Spinal cord (tissue), 10 donors: ENCODE measurements around the gene WBP1. TPM values are rescaled to one million over a fixed set of nuclear protein-coding genes. Genes with fewer than 3 reads are reported as not detected.
"Not testable (repeated sequence)": the region's sequence is repeated elsewhere in the genome, so short reads cannot be mapped to it uniquely, and the experiment has no call there.

ENCODE experiments used
- DNase-seq, 6 donors: peaks; one replicate each; pipeline versions ENCODE4 v3.0.0 to v3.0.0-alpha.2; 2013 to 2015; ENCODE audit warnings: low spot score in 6 of 6, low read depth in 4 of 6
- H3K27ac ChIP-seq: one replicate; pipeline ENCODE4 v1.5.1; 2013; ENCODE audit warnings: low read depth, low read length, control low read depth
- H3K27me3 ChIP-seq: one replicate; pipeline ENCODE4 v1.6.1; 2013; ENCODE audit warnings: low read length; ENCODE audit not compliant: control insufficient read depth, insufficient read depth
- H3K36me3 ChIP-seq: one replicate; pipeline ENCODE4 v1.6.1; 2013; ENCODE audit warnings: low read length; ENCODE audit not compliant: control insufficient read depth, insufficient read depth
- H3K4me1 ChIP-seq: one replicate; pipeline ENCODE4 v1.6.1; 2013; ENCODE audit warnings: low read length; ENCODE audit not compliant: control insufficient read depth, insufficient read depth
- H3K4me3 ChIP-seq: one replicate; pipeline ENCODE4 v1.5.1; 2013; ENCODE audit warnings: low read depth, low read length, control low read depth
- H3K9me3 ChIP-seq: one replicate; pipeline ENCODE4 v1.6.1; 2013; ENCODE audit warnings: low read length; ENCODE audit not compliant: control insufficient read depth, insufficient read depth
- WGBS: methylation state at CpG from one replicate; pipeline ENCODE4 v1.1.5; 2013; ENCODE audit warnings: missing lambda C conversion rate; ENCODE audit not compliant: insufficient coverage; 5-methylcytosine and 5-hydroxymethylcytosine counted together
- polyA plus RNA-seq, 2 donors: library from polyadenylated mRNA; unstranded; fragments of 120-200 nt; gene quantifications; one replicate each; pipeline ENCODE4 v1.2.1, GENCODE V29; 2013; ENCODE audit not compliant: insufficient read length in 2 of 2
- total RNA-seq, 2 donors: library from RNA; depleted of rRNA in 1 of 2; stranded (reverse); fragments of 120-200 nt in 1 of 2; fragments of >200 nt in 1 of 2; gene quantifications; one replicate each; pipeline versions ENCODE4 v1.2.3 to v1.2.4, GENCODE V29; 2013 to 2014
- donor health status: healthy.

WBP1 gene
- total and polyA plus RNA-seq, 4 donors = 25.8 to 140 (median 98.2) TPM

DNA sequence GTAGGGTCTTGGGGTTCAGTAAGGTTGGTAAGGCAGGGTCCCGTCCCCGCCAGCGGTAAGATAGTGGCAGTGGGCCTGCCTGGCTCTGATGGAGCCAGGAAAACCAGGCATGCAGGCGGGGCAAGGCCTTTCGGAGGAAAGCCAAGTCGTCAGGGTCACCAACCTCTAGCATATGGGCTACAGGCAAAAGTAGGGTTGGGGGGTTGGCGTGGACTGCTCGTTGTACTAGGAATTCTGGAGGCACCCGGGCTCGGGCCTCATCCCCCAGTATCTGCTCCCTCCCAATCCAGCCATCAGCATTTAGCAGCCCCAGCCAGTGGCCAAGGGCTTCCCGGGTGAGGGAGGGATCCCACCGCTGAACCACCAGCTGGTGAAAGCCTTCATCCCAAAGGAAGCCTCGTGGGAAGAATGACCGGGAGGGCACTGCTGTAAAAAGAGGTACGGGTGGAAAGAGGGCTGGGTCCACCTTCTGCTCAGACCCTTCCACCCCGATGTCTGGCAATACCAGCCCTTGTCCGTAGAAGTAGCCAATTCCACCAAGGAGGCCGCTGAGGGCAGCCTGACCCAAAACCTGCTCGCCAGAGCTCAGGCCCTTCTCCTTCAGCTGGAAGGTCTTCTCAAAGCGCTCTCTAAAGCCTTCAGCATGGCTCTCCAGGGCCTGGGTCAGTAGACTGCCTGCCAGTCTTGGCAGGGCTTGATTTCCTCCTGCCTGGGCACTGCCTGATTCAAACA is 4.0 kb downstream of the WBP1 start:
- no peaks in the 10 kb centered on the region for H3K27me3 ChIP-seq
- no peaks in the 10 kb centered on the region for H3K9me3 ChIP-seq
- no peak overlapping the region for H3K27ac ChIP-seq
- 96% methylated on average over 9 of the region's 20 CpGs for WGBS
- DNase-seq = no peak
- H3K4me3 ChIP-seq = no peak overlapping the region
- H3K4me1 ChIP-seq = peaks cover 27% of the 10 kb centered on the region
- peaks cover 25% of the 10 kb centered on the region for H3K36me3 ChIP-seq

DNA sequence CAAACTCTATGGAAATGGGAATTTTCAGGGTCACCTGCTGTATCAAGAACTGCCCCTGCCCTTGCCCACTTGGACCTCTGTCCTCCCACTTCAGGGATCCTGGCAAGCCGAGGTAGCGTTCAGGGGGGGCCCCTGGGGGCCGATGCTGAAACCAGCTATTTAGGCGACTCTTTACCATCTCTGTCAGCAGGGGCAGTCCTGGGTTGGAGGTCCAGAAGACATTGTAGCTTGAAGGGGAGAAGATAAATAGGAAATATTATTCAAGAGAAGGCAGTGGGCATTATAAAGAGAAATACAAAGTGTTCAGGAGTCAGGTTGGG is 4.5 kb downstream of the WBP1 start:
- 81% methylated on average over 4 of the region's 4 CpGs for WGBS
- no peak for DNase-seq
- H3K4me3 ChIP-seq = no peak overlapping the region
- H3K36me3 ChIP-seq = peaks cover 25% of the 10 kb centered on the region
- no peaks in the 10 kb centered on the region for H3K27me3 ChIP-seq
- H3K9me3 ChIP-seq = no peaks in the 10 kb centered on the region
- H3K27ac ChIP-seq = no peak overlapping the region
- H3K4me1 ChIP-seq = peaks cover 23% of the 10 kb centered on the region

GRCh38 chr2:74464406-74464805 is 6.2 kb downstream of the WBP1 start:
- H3K27ac ChIP-seq = no peak overlapping the region
- H3K36me3 ChIP-seq = peaks cover 25% of the 10 kb centered on the region
- WGBS = 10% methylated on average over 11 of the region's 13 CpGs
- no peaks in the 10 kb centered on the region for H3K9me3 ChIP-seq
- no peak for DNase-seq
- no peaks in the 10 kb centered on the region for H3K27me3 ChIP-seq
- peaks cover 15% of the 10 kb centered on the region for H3K4me1 ChIP-seq
- peak overlapping the region; percentile 81 for H3K4me3 ChIP-seq

GRCh38 chr2:74470742-74471141 is 12.5 kb downstream of the WBP1 start:
- not testable (repeated sequence) for DNase-seq, H3K4me3 ChIP-seq, H3K27me3 ChIP-seq, H3K9me3 ChIP-seq, H3K27ac ChIP-seq
- H3K36me3 ChIP-seq = peaks cover 30% of the 10 kb centered on the region
- H3K4me1 ChIP-seq = peaks cover 26% of the 10 kb centered on the region
- 98% methylated on average over 9 of the region's 12 CpGs for WGBS

DNA sequence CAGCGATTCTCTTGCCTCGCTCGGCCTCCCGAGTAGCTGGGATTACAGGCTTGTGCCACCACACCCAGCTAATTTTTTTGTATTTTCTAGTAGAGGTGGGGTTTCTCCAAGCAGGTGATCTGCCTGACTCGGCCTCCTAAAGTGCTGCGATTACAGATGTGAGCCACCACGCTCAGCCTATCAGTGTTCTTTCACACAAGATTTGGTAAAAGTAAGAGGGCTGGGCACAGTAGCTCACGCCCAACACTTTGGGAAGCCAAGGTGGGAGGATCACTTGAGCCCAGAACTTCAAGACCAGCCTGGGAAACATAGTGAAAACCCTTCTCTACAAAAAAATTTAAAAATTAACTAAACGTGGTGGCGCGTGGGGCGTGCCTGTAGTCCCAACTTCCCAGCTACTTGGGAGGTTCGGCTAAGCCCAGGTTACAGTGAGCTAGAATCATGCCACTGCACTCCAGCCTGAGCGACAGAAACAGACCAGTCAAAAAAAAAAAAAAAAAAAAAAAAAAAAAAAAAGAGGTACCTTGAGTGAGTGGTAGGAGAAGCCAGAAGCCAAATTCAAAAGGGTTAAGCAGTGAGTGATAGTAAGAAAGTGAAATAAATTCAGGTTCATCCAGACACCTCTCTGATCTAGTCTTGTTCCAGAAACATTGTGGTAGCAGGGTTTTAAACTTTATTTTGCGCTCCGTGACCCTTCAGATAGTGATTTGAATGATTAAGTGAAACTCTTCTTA is 13.3 kb downstream of the WBP1 start:
- 62% methylated on average over 6 of the region's 16 CpGs for WGBS
- H3K4me1 ChIP-seq = peaks cover 26% of the 10 kb centered on the region
- H3K4me3 ChIP-seq = peak overlapping the region; percentile 76
- H3K36me3 ChIP-seq = peaks cover 32% of the 10 kb centered on the region
- no peaks in the 10 kb centered on the region for H3K9me3 ChIP-seq
- no peaks in the 10 kb centered on the region for H3K27me3 ChIP-seq
- peak overlapping the region; percentile 95 for H3K27ac ChIP-seq
- no peak for DNase-seq

GRCh38 chr2:74472086-74472944 is 14.1 kb downstream of the WBP1 start, which contains the start of gene MRPL53:
Gene MRPL53 (minus strand): TSS chr2:74472680. CDS start chr2:74472660, 20 bp downstream.
- Histone ChIP-seq H3K4me3 (peak within 1 kb of the TSS; percentile 76), H3K9me3 (no peaks in the 10 kb centered on the region), H3K36me3 (peaks cover 40% of the 10 kb centered on the region), H3K4me1 (peaks cover 26% of the 10 kb centered on the region), H3K27me3 (no peaks in the 10 kb centered on the region), H3K27ac (peak within 1 kb of the TSS; percentile 95)
- under 1% methylated on average over 60 of the region's 66 CpGs for WGBS
- peak; percentile 93 to 99 (median 96) for DNase-seq

GRCh38 chr2:74472945-74473258 is 14.7 kb downstream of the WBP1 start:
- H3K36me3 ChIP-seq = peaks cover 44% of the 10 kb centered on the region
- 11% methylated on average over 5 of the region's 7 CpGs for WGBS
- peak overlapping the region; percentile 95 for H3K27ac ChIP-seq
- no peak for DNase-seq
- H3K27me3 ChIP-seq = no peaks in the 10 kb centered on the region
- peak overlapping the region; percentile 76 for H3K4me3 ChIP-seq
- H3K9me3 ChIP-seq = no peaks in the 10 kb centered on the region
- peaks cover 26% of the 10 kb centered on the region for H3K4me1 ChIP-seq

DNA sequence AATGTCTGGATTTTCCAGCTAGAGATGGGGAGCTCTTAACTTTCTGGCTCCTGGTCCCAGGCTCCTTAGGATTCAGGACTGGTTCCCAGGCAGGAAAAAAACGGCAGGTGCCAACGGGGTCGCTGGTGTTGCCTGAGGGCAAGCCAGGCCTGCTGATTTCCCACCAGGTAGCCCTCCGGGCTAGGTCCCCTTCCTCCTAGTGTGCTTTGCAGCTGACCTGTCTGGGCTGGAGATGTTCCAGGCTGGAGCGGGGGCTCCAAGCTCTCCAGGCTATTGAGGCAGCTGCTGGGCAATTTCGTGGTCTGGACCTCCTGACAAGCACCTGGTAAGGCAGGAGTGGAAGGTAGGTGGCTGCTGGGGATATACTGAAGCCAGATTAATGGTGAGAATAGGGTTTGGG is 16.2 kb downstream of the WBP1 start:
- DNase-seq = no peak
- Histone ChIP-seq H3K36me3 (peaks cover 52% of the 10 kb centered on the region), H3K27me3 (no peaks in the 10 kb centered on the region), H3K4me1 (peaks cover 26% of the 10 kb centered on the region), H3K4me3 (no peak overlapping the region), H3K9me3 (no peaks in the 10 kb centered on the region), H3K27ac (no peak overlapping the region)
- 98% methylated on average over 6 of the region's 6 CpGs for WGBS

GRCh38 chr2:74474899-74475298 is 16.7 kb downstream of the WBP1 start:
- WGBS = 77% methylated on average over 3 of the region's 5 CpGs
- Histone ChIP-seq H3K9me3 (no peaks in the 10 kb centered on the region), H3K36me3 (peaks cover 55% of the 10 kb centered on the region), H3K4me1 (peaks cover 26% of the 10 kb centered on the region), H3K4me3 (no peak overlapping the region), H3K27me3 (no peaks in the 10 kb centered on the region), H3K27ac (no peak overlapping the region)
- no peak for DNase-seq
